ENCODE results near the gene KRTAP12-3. TPM values are rescaled to one million over a fixed set of nuclear protein-coding genes. Genes with fewer than 3 reads are reported as not detected.

Gene KRTAP12-3
- total and polyA plus RNA-seq, 10 donors: not detected

GRCh38 chr21:44702111-44702972 is 44.6 kb downstream of the KRTAP12-3 start:
- H3K27me3 ChIP-seq (replicated peaks in 1 of 7): peaks cover 6 to 100% (median 89%) of the 10 kb centered on the region in 7 donors
- H3K27ac ChIP-seq: no peak overlapping the region
- H3K4me3 ChIP-seq: no peak overlapping the region
- no peaks in the 10 kb centered on the region for H3K36me3 ChIP-seq
- peaks cover 0 to 17% (median 0%) of the 10 kb centered on the region in 8 donors for H3K9me3 ChIP-seq
- 74 to 83% (median 78%) methylated on average over 17 to 22 of the region's 22 CpGs for WGBS, 5 donors
- no peak for TF ChIP-seq POLR2A (IDR thresholded peaks at IDR 0.05)
- intact Hi-C loops (cut with DNase I; ENCODE audit: low total_unique reads): no loop called here
- peaks cover 0 to 8% (median 0%) of the 10 kb centered on the region in 6 donors for H3K4me1 ChIP-seq
- peak; percentile 59 for DNase-seq

- H3K4me3 ChIP-seq: no peak overlapping the region
- intact Hi-C loops (cut with DNase I; ENCODE audit: low total_unique reads): no loop called here
Observed at GRCh38 chr21:44702973-44703730, 45.4 kb downstream of the KRTAP12-3 start.

GRCh38 chr21:44703731-44704635 is 46.3 kb downstream of the KRTAP12-3 start:
- DNase-seq: no peak
- H3K4me1 ChIP-seq: peaks cover 0 to 22% (median under 1%) of the 10 kb centered on the region in 6 donors
- H3K36me3 ChIP-seq: no peaks in the 10 kb centered on the region
- WGBS, 5 donors: 32 to 50% (median 39%) methylated on average over 13 of the region's 13 CpGs
- H3K9me3 ChIP-seq: peaks cover 0 to 17% (median 0%) of the 10 kb centered on the region in 8 donors
- intact Hi-C loops (cut with DNase I; ENCODE audit: low total_unique reads): no loop called here
- H3K27ac ChIP-seq: no peak overlapping the region
- peaks cover 8 to 100% (median 93%) of the 10 kb centered on the region in 7 donors for H3K27me3 ChIP-seq (replicated peaks in 1 of 7)
- H3K4me3 ChIP-seq: no peak overlapping the region
- no peak for TF ChIP-seq POLR2AphosphoS5 (IDR thresholded peaks at IDR 0.05)
- TF ChIP-seq POLR2A (IDR thresholded peaks at IDR 0.05): no peak
- TF ChIP-seq CTCF (IDR thresholded peaks at IDR 0.05 in 8 of 11, conservative IDR thresholded peaks at IDR 0.05 in 3 of 11): no peak

More at GRCh38 chr21:44702973-44703730, 45.4 kb downstream of the KRTAP12-3 start:
- peaks cover 0 to 17% (median 0%) of the 10 kb centered on the region in 8 donors for H3K9me3 ChIP-seq
- H3K4me1 ChIP-seq: peaks cover 0 to 14% (median 0%) of the 10 kb centered on the region in 6 donors
- WGBS, 5 donors: 47 to 63% (median 55%) methylated on average over 14 to 16 of the region's 16 CpGs
- H3K27ac ChIP-seq: no peak overlapping the region
- DNase-seq: no peak
- H3K36me3 ChIP-seq: no peaks in the 10 kb centered on the region
- H3K27me3 ChIP-seq (replicated peaks in 1 of 7): peaks cover 6 to 100% (median 90%) of the 10 kb centered on the region in 7 donors
- TF ChIP-seq POLR2A (IDR thresholded peaks at IDR 0.05): no peak
- TF ChIP-seq CTCF (IDR thresholded peaks at IDR 0.05 in 8 of 11, conservative IDR thresholded peaks at IDR 0.05 in 3 of 11): no peak
- TF ChIP-seq POLR2AphosphoS5 (IDR thresholded peaks at IDR 0.05): no peak

GRCh38 chr21:44704636-44705001 is 46.9 kb downstream of the KRTAP12-3 start:
- Histone ChIP-seq H3K27ac (no peak overlapping the region), H3K4me3 (no peak overlapping the region), H3K27me3 (replicated peaks in 1 of 7) (peaks cover 8 to 100% (median 93%) of the 10 kb centered on the region in 7 donors), H3K9me3 (peaks cover 0 to 17% (median 0%) of the 10 kb centered on the region in 8 donors), H3K4me1 (peaks cover 0 to 29% (median 6%) of the 10 kb centered on the region in 6 donors), H3K36me3 (no peaks in the 10 kb centered on the region)
- DNase-seq: no peak
- TF ChIP-seq POLR2AphosphoS5 (IDR thresholded peaks at IDR 0.05) (no peak), POLR2A (IDR thresholded peaks at IDR 0.05) (no peak), CTCF (IDR thresholded peaks at IDR 0.05 in 8 of 11, conservative IDR thresholded peaks at IDR 0.05 in 3 of 11) (no peak)
- 10 to 23% (median 18%) methylated on average over 3 to 13 of the region's 13 CpGs for WGBS, 5 donors
- intact Hi-C loops (cut with DNase I; ENCODE audit: low total_unique reads): no loop called here
